Hepatocyte (in vitro differentiated cells): ENCODE measurements around the gene OR6B3. TPM values are rescaled to one million over a fixed set of nuclear protein-coding genes. Genes with fewer than 3 reads are reported as not detected.

ENCODE experiments used
- DNase-seq: peaks from one replicate; pipeline ENCODE4 v3.0.0-alpha.2; 2016; ENCODE audit warnings: low spot score
- H2AFZ ChIP-seq: fragments of 200-600 bp; sonication (generic); 2 replicates; pipeline ENCODE4 v1.6.0; 2016; ENCODE audit warnings: antibody characterized with exemption, mild to moderate bottlenecking
- H3K27ac ChIP-seq: fragments of 200-600 bp; sonication (generic); 2 replicates; pipeline ENCODE4 v1.5.1; 2016; ENCODE audit warnings: mild to moderate bottlenecking
- H3K27me3 ChIP-seq: fragments of 200-600 bp; sonication (generic); 2 replicates; pipeline ENCODE4 v1.6.1; 2016
- H3K36me3 ChIP-seq: fragments of 200-600 bp; sonication (generic); replicated peaks from 2 replicates; pipeline ENCODE4 v1.5.1; 2016; ENCODE audit warnings: low read depth; ENCODE audit not compliant: insufficient read depth
- H3K4me1 ChIP-seq: fragments of 200-600 bp; sonication (generic); 2 replicates; pipeline ENCODE4 v1.5.1; 2016; ENCODE audit warnings: mild to moderate bottlenecking, moderate library complexity; ENCODE audit not compliant: insufficient read depth
- H3K4me2 ChIP-seq: fragments of 200-600 bp; sonication (generic); 2 replicates; pipeline ENCODE4 v1.6.0; 2016
- H3K4me3 ChIP-seq: fragments of 200-600 bp; sonication (generic); 2 replicates; pipeline ENCODE4 v1.5.1; 2016; ENCODE audit warnings: mild to moderate bottlenecking
- H3K79me2 ChIP-seq: fragments of 200-600 bp; sonication (generic); 2 replicates; pipeline ENCODE4 v1.6.0; 2017; ENCODE audit warnings: mild to moderate bottlenecking
- H3K9me2 ChIP-seq: fragments of 200-600 bp; sonication (generic); replicated peaks from 2 replicates; pipeline ENCODE4 v1.6.0; 2017; ENCODE audit warnings: mild to moderate bottlenecking; ENCODE audit not compliant: insufficient read depth
- H3K9me3 ChIP-seq: fragments of 200-600 bp; sonication (generic); 2 replicates; pipeline ENCODE4 v1.5.1; 2016; ENCODE audit warnings: low read depth, mild to moderate bottlenecking
- H4K20me1 ChIP-seq: fragments of 200-600 bp; sonication (generic); 2 replicates; pipeline ENCODE4 v1.6.0; 2016; ENCODE audit warnings: mild to moderate bottlenecking; ENCODE audit not compliant: insufficient read depth, poor library complexity, severe bottlenecking
- EZH2 ChIP-seq: fragments of 200-600 bp; sonication (generic); IDR thresholded peaks from 2 replicates; pipeline ENCODE4 v1.6.1; 2016; ENCODE audit warnings: antibody characterized with exemption, mild to moderate bottlenecking, borderline replicate concordance
- EZH2phosphoT487 ChIP-seq: fragments of 200-600 bp; sonication (generic); IDR thresholded peaks from one replicate; pipeline ENCODE4 v1.6.1; 2018; ENCODE audit warnings: antibody characterized with exemption, mild to moderate bottlenecking, low read depth, moderate library complexity; ENCODE audit not compliant: unreplicated experiment, severe bottlenecking
- WGBS: methylation state at CpG from one replicate; pipeline ENCODE4 v1.1.6; 2016; ENCODE audit warnings: low lambda C conversion rate; ENCODE audit errors: missing lambda C conversion rate; 5-methylcytosine and 5-hydroxymethylcytosine counted together
- polyA plus RNA-seq: library from polyadenylated mRNA; unstranded; fragments of >200 nt; fragmentation: Nextera tagmentation; extraction: Ambion mirVana; gene quantifications from 2 replicates; pipeline ENCODE4 v1.2.1, GENCODE V29; 2016
- total RNA-seq: library from RNA; depleted of rRNA; stranded (reverse); fragments of >200 nt; gene quantifications from 2 replicates; pipeline ENCODE4 v1.2.3, GENCODE V29; 2014
- TF ChIP-seq, protein P1 (sequence below): fragments of 200-600 bp; sonication (generic); IDR thresholded peaks from 2 replicates; pipeline ENCODE4 v1.5.1; 2016; ENCODE audit warnings: antibody characterized with exemption, mild to moderate bottlenecking; ENCODE audit not compliant: poor library complexity

The OR6B3 gene
- total and polyA plus RNA-seq, 2 experiments from 2014 or later: not detected

DNA sequence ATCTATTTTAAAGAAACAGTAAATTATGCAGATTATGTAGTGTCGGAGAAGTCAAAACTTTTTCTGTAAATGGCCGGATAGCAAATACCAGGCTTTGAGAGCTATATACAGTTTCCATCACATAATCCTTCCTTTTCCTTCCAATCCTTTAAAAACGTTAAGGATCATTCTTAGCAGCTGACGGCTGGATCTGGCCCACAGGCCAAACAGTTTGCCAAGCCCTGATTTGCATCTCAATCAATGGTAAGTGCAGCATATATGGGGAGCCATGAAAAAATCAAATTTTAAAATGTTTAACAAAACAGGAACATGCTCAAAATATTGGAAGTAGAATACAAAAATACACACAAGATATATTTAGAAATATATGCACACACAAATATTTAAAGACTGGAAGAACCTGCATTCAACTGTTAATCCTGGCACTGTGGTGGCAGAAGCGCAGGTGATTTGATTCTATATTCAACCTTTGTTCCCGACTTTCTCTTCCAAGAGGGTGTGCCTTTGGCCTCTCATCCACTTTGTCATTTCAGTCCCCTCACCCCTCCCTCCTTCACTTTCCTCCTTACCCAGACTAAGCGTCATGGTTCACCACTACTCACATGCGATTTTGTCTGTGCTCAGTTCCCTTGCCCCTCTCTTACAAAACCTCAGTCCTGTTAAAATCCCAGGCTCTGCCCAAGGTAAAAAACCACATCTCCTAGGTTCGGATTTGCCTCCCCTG is 55.5 kb downstream of the OR6B3 start:
- Histone ChIP-seq H3K36me3 (no peaks in the 10 kb centered on the region), H4K20me1 (peaks cover 3% of the 10 kb centered on the region), H3K9me3 (no peaks in the 10 kb centered on the region), H2AFZ (no peak overlapping the region), H3K4me3 (no peak overlapping the region), H3K4me2 (no peak overlapping the region), H3K79me2 (no peaks in the 10 kb centered on the region), H3K4me1 (no peaks in the 10 kb centered on the region), H3K9me2 (no peaks in the 10 kb centered on the region), H3K27ac (no peak overlapping the region), H3K27me3 (no peaks in the 10 kb centered on the region)
- TF ChIP-seq, protein P1, sequence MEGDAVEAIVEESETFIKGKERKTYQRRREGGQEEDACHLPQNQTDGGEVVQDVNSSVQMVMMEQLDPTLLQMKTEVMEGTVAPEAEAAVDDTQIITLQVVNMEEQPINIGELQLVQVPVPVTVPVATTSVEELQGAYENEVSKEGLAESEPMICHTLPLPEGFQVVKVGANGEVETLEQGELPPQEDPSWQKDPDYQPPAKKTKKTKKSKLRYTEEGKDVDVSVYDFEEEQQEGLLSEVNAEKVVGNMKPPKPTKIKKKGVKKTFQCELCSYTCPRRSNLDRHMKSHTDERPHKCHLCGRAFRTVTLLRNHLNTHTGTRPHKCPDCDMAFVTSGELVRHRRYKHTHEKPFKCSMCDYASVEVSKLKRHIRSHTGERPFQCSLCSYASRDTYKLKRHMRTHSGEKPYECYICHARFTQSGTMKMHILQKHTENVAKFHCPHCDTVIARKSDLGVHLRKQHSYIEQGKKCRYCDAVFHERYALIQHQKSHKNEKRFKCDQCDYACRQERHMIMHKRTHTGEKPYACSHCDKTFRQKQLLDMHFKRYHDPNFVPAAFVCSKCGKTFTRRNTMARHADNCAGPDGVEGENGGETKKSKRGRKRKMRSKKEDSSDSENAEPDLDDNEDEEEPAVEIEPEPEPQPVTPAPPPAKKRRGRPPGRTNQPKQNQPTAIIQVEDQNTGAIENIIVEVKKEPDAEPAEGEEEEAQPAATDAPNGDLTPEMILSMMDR: no peak
- TF ChIP-seq EZH2phosphoT487 (no peak), EZH2 (no peak)
- WGBS: 93% methylated on average over 9 of the region's 9 CpGs
- DNase-seq: no peak

Other genes starting within 250 kb of the OR6B3 start
- gene NDUFA10, start 28.2 kb downstream of the OR6B3 start, total RNA-seq: 96.5 and 107 TPM in 2 replicates
- gene NDUFA10, start 28.2 kb downstream of the OR6B3 start, polyA plus RNA-seq: 142 and 165 TPM in 2 replicates
- gene OR6B2, start 23.1 kb downstream of the OR6B3 start, total RNA-seq: not detected in 2 replicates
- gene OR6B2, start 23.1 kb downstream of the OR6B3 start, polyA plus RNA-seq: not detected in 2 replicates
- 109 and 146 TPM in 2 replicates for gene COPS9, start 82.8 kb upstream of the OR6B3 start, total RNA-seq
- gene COPS9, start 82.8 kb upstream of the OR6B3 start, polyA plus RNA-seq: 253 and 300 TPM in 2 replicates
- gene OTOS, start 87.1 kb upstream of the OR6B3 start, total RNA-seq: 0.50 TPM in 1 of 2 replicates, not detected in the other
- gene OTOS, start 87.1 kb upstream of the OR6B3 start, polyA plus RNA-seq: 0.34 TPM in 1 of 2 replicates, not detected in the other